Left ventricle myocardium superior (tissue), 1 donor: ENCODE results near the gene ARID1A. TPM values are rescaled to one million over a fixed set of nuclear protein-coding genes. Genes with fewer than 3 reads are reported as not detected.

Experiments used
- ATAC-seq: fragments of 200-7000 bp; cut with Tn5 transposase; one replicate; pipeline ENCODE4 v1.9.1; 2020; ENCODE audit warnings: mild to moderate bottlenecking, moderate library complexity
- DNase-seq: peaks from one replicate; pipeline ENCODE4 v3.0.0-alpha.2; 2020
- intact Hi-C: fragments of 100-400 bp; cut with micrococcal nuclease; formaldehyde crosslinking; loops from one replicate; pipeline ENCODE4 v1.11.0; 2022
- total RNA-seq: library from RNA; stranded (reverse); fragmentation: NEBNext Ultra II Directional; extraction: Animal tissue kit (Norgen Biotek cat#: 25700); gene quantifications from one replicate; pipeline ENCODE4 v1.2.1, GENCODE V29; 2021
- donor health status: DM: no; HTN: yes; CAD: no; lungs with severe emphysema.

Gene ARID1A
- total RNA-seq, 1 donor from 2014 or later = 31.4 TPM

- ATAC-seq (no peak), DNase-seq (no peak)
- intact Hi-C loops = no loop called here
Measured at GRCh38 chr1:26745191-26745590, 49.4 kb downstream of the ARID1A start.

DNA sequence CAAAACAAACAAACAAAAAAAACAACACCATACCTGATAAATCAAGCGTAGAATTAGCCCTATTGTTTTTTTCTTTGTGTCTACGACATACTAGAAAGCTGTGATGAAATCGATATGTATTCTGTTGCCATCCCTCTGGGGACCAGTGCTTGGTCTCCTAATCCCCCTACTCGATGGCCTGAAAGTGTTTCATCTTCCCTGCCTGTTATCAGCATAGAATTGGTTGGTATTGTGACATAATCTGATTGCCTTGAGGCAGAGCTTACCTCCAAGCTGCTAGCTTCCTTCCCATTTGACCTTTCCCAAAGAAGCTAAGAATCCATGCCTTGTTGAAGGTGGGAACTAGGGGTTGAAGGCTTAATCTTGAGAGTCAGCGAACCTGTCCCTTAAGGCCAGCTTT is 51.2 kb downstream of the ARID1A start:
- ATAC-seq (no peak), DNase-seq (no peak)
- intact Hi-C loops = no loop called here

GRCh38 chr1:26748351-26748750 is 52.5 kb downstream of the ARID1A start:
- intact Hi-C loops = no loop called here
- no peak for DNase-seq
- no peak for ATAC-seq

- no peak for DNase-seq
- intact Hi-C loops = no loop called here
- no peak for ATAC-seq
Measured at GRCh38 chr1:26749458-26749857, 53.6 kb downstream of the ARID1A start.

DNA sequence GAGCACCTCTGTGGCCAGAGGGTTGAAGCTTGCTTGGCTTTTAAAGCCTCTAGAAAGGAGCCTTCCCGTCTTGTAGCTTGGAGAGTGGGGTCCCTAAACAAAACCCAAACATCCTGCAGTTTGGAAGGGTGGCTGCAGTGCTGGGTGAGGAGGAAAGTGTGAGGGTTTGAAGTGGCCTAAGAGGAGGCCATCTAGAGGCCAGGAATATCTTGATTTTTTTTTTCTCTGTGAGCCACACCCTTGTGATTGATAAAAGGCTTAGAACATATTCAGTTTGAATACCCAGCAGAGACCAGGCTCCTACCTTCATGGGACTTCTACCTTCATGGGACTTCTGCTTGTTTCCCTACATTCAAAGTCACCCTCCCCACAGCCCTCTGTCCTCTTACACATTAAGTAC is 54.6 kb downstream of the ARID1A start:
- intact Hi-C loops = no loop called here
- DNase-seq (no peak), ATAC-seq (no peak)

- intact Hi-C loops = no loop called here
- ATAC-seq = peak; percentile 20
- peak; percentile 43 for DNase-seq
Measured at GRCh38 chr1:26752519-26752918, 56.7 kb downstream of the ARID1A start.

GRCh38 chr1:26754086-26754874 is 58.5 kb downstream of the ARID1A start:
- DNase-seq (no peak), ATAC-seq (no peak)
- intact Hi-C loops = no loop called here

GRCh38 chr1:26758358-26758757 is 62.5 kb downstream of the ARID1A start:
- ATAC-seq (no peak), DNase-seq (no peak)
- intact Hi-C loops = no loop called here

DNA sequence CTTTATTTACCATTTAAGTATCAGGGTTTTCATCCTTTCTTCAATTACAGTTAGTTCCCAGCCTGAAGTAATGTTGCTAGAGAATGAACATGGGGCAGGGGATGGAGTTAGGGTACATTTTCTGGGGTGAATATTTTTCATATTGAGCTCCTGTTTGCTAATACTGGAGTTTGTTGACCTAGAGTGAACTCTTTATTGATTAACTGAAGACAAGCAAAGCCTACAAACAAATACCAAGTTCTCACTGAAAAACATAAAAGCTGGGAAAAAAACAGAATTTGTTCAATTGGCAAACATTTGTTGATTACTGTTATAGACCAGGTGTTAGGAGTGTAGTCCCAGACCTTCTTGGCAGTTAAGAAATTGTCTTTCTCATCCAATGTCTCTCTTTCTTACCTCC is 63.7 kb downstream of the ARID1A start:
- DNase-seq (no peak), ATAC-seq (no peak)
- intact Hi-C loops = no loop called here

- intact Hi-C loops = no loop called here
- ATAC-seq (peak; percentile 44), DNase-seq (no peak)
Measured at GRCh38 chr1:26761217-26761616, 65.4 kb downstream of the ARID1A start.

DNA sequence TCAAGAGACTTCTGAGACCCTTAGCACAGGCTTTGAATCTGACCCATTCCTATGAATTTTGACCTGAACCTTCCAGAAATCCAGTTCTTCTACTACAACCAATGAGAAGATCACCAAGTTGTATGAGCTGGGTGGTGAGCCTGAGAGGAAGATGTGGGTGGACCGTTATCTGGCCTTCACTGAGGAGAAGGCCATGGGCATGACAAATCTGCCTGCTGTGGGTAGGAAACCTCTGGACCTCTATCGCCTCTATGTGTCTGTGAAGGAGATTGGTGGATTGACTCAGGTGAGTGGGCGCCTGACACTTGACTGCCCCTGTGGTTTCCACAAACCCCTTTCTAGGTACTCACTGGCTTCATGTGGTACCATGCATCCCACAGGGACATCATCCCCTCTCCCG is 71.9 kb downstream of the ARID1A start:
- intact Hi-C loops = no loop called here
- no peak for DNase-seq
- no peak for ATAC-seq

DNA sequence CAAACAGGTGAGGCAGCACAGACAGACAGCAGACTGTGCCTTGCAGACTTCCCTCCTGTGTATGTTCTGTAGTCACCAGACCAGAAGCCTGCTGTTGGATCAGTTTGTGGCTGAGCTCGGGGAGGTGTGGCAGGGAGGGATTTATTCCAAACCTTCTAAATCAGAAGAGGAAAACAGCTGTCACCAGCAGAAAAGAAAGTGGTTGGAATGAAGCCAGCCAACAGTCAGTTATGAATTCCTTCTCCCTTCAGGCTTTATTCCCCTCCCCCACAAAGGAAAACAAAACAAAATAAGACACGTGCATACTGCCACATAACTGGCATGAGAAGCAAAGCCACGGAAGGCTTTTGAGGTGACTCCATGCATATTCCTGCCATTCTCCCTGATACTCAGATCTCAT is 72.9 kb downstream of the ARID1A start:
- ATAC-seq (peak; percentile 38), DNase-seq (no peak)
- intact Hi-C loops = no loop called here

DNA sequence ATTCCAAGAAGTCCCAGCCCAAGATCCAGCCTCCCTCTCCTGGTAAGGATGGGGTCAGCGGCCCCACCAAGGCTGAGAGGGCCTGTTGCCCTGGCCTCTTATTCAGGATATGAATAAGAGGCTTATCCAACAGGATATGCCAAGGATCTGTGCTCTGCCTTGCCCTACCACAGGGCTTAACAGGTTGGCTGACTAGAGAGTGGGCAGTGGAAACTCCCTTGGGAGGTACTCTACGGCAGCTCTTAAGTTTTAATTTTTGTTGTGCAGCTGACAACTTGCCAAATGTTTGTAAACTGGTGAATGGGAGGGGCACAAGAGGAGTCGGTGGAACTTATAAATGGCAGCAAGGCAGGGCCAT is 75.4 kb downstream of the ARID1A start:
- ATAC-seq (peak; percentile 9), DNase-seq (no peak)
- intact Hi-C loops = no loop called here

DNA sequence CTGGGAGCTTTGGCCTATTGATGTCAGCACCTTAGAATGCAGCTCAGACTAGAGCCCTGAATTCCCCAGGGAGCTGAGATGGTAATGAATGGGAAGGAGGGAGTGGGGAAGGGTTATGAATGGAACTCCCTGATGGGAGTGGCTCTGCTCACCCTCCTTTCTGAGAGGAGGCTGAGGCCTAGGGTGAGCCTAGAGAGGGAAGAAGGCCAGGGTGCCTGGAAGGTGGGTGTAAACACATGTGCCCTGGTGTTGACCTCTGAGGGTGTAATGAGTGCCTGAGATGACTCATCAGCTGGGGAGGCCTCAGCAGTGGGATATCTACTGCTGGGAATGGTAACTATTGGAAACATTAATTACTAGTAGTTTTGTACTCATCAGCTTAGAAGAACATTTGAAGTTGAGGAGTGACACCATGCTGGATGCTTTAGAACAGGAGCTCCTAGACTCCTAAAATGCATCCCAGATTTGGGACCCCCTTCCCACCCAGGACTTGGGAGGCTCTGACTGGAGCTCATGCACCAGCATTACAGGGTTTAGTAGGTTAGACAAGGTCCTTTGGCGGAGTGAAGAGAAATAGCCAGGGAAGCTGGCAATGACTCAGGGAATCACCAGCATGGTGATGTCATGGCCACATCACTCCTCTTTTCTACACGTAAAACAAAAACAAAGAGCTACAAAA is 76.0 kb downstream of the ARID1A start:
- DNase-seq = peak; percentile 41
- ATAC-seq = peak; percentile 80
- intact Hi-C loops = no loop called here

GRCh38 chr1:26772687-26773086 is 76.9 kb downstream of the ARID1A start:
- intact Hi-C loops = no loop called here
- ATAC-seq = no peak
- DNase-seq = no peak

- DNase-seq = no peak
- no peak for ATAC-seq
- intact Hi-C loops = no loop called here
Measured at GRCh38 chr1:26774462-26774861, 78.6 kb downstream of the ARID1A start.

- ATAC-seq (no peak), DNase-seq (no peak)
- intact Hi-C loops = no loop called here
Measured at GRCh38 chr1:26775666-26776065, 79.9 kb downstream of the ARID1A start.

- DNase-seq = no peak
- ATAC-seq = no peak
- intact Hi-C loops = no loop called here
Measured at GRCh38 chr1:26779098-26779668, 83.4 kb downstream of the ARID1A start.

DNA sequence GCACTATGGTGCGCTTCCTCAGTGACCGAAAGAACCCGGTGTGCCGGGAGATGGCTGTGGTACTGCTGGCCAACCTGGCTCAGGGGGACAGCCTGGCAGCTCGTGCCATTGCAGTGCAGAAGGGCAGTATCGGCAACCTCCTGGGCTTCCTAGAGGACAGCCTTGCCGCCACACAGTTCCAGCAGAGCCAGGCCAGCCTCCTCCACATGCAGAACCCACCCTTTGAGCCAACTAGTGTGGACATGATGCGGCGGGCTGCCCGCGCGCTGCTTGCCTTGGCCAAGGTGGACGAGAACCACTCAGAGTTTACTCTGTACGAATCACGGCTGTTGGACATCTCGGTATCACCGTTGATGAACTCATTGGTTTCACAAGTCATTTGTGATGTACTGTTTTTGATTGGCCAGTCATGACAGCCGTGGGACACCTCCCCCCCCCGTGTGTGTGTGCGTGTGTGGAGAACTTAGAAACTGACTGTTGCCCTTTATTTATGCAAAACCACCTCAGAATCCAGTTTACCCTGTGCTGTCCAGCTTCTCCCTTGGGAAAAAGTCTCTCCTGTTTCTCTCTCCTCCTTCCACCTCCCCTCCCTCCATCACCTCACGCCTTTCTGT is 84.6 kb downstream of the ARID1A start:
- intact Hi-C loops = no loop called here
- ATAC-seq (no peak), DNase-seq (no peak)

- intact Hi-C loops = no loop called here
- no peak for DNase-seq
- no peak for ATAC-seq
Measured at GRCh38 chr1:26781206-26781825, 85.5 kb downstream of the ARID1A start.
